Testis (tissue), 3 donors: ENCODE results near the gene TBL1X. TPM values are rescaled to one million over a fixed set of nuclear protein-coding genes. Genes with fewer than 3 reads are reported as not detected.
A peak's percentile ranks its signal among the peaks of the same experiment; 100 is the strongest.

Experiments
- DNase-seq: peaks from one replicate; pipeline ENCODE4 v3.0.0-alpha.2; 2019
- H3K27ac ChIP-seq, 2 donors: fragments of 200-600 bp; sonication (generic); one replicate each; pipeline ENCODE4 v1.5.1; 2019
- H3K27me3 ChIP-seq: fragments of 200-600 bp; sonication (generic); one replicate; pipeline ENCODE4 v1.5.1; 2019
- H3K36me3 ChIP-seq: fragments of 200-600 bp; sonication (generic); one replicate; pipeline ENCODE4 v1.5.1; 2017; ENCODE audit warnings: low read depth; ENCODE audit errors: missing control alignments
- H3K4me1 ChIP-seq: fragments of 200-600 bp; sonication (generic); one replicate; pipeline ENCODE4 v1.5.1; 2019
- H3K4me3 ChIP-seq, 2 donors: fragments of 200-600 bp; sonication (generic); one replicate each; pipeline ENCODE4 v1.5.1; 2017 to 2019
- H3K9me3 ChIP-seq: fragments of 200-600 bp; sonication (generic); one replicate; pipeline ENCODE4 v1.5.1; 2017
- CTCF ChIP-seq, 3 experiments: fragments of 450-650 bp in 2 of 3; fragments of 200-600 bp in 1 of 3; sonication (generic) in 1 of 3; IDR thresholded peaks; one replicate each; pipeline ENCODE4 v1.5.1; 2016 to 2019; ENCODE audit warnings: antibody characterized with exemption in 3 of 3, mild to moderate bottlenecking in 2 of 3, moderate library complexity in 1 of 3
- POLR2A ChIP-seq: fragments of 450-650 bp; IDR thresholded peaks from one replicate; pipeline ENCODE4 v1.6.1; 2017; ENCODE audit warnings: antibody characterized with exemption, mild to moderate bottlenecking, moderate library complexity
- WGBS, 2 donors: methylation state at CpG; one replicate each; pipeline ENCODE4 v1.1.5; 2018; 5-methylcytosine and 5-hydroxymethylcytosine counted together
- intact Hi-C: fragments of 100-400 bp; cut with DNase I; formaldehyde crosslinking; loops from one replicate; pipeline ENCODE4 v1.15.1; 2023; ENCODE audit warnings: low total_unique reads
- polyA plus RNA-seq: library from polyadenylated mRNA; stranded (reverse); fragments of 350-450 nt; fragmentation: Illumina TruSeq; extraction: RNeasy Lipid Tissue Mini Kit (QIAGEN cat#74804); gene quantifications from one replicate; pipeline ENCODE4 v1.2.3, GENCODE V29; 2014; ENCODE audit warnings: low read depth, low replicate concordance; ENCODE audit not compliant: insufficient read depth
- total RNA-seq, 2 donors: library from RNA; depleted of rRNA; stranded (reverse); fragments of >200 nt; gene quantifications; one replicate each; pipeline ENCODE4 v1.2.3, GENCODE V29; 2016

TBL1X gene
- total and polyA plus RNA-seq, 3 donors from 2014 or later: 24.0 to 69.2 (median 48.1) TPM

DNA sequence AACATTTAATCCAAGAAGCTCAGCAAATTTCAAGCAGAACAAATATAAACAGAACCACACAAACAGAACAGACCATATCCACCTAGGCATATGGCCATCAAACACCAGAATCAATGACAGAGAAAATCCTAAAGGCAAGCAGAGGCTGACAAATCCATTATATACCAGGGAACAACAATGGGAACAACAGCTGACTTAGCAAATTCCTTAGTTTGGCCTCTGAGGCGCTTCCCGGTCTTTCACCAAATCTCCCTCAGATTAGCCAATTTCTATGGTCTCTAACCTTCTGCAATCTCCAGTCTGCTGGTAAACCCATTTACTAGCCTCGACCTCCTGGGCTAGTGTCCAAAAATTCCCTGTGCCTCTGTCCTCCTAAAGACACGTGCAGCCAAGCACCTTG, 241.6 kb downstream of the TBL1X start:
- TF ChIP-seq POLR2A (no peak), CTCF (IDR thresholded peaks at IDR 0.05) (no peak)
- no peaks in the 10 kb centered on the region for H3K27me3 ChIP-seq
- WGBS, 2 donors: 80 to 82% methylated on average over 4 of the region's 4 CpGs
- H3K36me3 ChIP-seq: no peaks in the 10 kb centered on the region
- DNase-seq: no peak
- no peaks in the 10 kb centered on the region for H3K9me3 ChIP-seq
- intact Hi-C loops: no loop called here
- no peaks in the 10 kb centered on the region for H3K4me1 ChIP-seq
- H3K4me3 ChIP-seq: no peak overlapping the region
- H3K27ac ChIP-seq: no peak overlapping the region

DNA sequence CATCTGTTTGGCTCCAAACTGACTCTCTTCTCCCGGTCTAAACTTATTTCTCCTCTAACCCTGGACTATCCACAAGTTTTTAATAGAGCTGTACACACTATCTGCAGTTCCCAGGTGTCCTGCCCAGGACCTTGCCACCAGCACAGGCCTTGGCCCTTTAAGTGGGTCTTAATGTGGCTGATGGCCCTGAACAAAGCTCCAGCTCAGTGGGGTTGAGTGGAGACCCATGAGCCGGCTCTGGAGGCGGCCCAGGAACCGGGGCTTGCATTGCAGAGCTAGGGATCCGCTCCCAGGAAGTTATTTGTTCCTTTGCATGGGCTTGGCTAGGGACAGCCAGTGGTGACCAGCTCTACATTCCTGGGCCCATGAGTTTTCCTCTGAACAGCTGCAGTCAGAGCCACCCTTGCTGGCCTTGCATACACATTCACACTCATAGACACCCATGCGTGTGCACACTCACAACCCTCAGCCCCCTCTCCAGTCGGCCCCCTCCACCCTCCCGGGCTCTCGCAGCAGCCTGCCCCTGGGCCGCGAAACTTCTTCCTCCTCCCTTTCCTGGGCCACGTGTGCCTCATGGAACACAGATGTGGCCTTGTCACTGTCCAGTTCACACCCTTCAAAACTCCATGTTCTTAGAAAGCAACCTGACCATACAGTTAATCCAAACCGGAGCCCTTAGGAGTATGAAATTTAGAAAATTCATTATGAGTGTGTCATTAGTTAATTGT, 242.6 kb downstream of the TBL1X start:
- Histone ChIP-seq H3K27ac (no peak overlapping the region), H3K36me3 (no peaks in the 10 kb centered on the region), H3K9me3 (no peaks in the 10 kb centered on the region), H3K4me3 (no peak overlapping the region), H3K27me3 (no peaks in the 10 kb centered on the region), H3K4me1 (no peaks in the 10 kb centered on the region)
- WGBS, 2 donors: 62 to 79% methylated on average over 2 to 13 of the region's 13 CpGs
- no peak for TF ChIP-seq POLR2A
- TF ChIP-seq CTCF (IDR thresholded peaks at IDR 0.05): no peak
- intact Hi-C loops: no loop called here
- DNase-seq: no peak

GRCh38 chrX:9708086-9708485, 243.2 kb downstream of the TBL1X start:
- 93 to 100% methylated on average over 1 to 10 of the region's 10 CpGs for whole genome bisulfite sequencing, 2 donors
- intact Hi-C loops: no loop called here
- H3K27me3 ChIP-seq: no peaks in the 10 kb centered on the region
- no peaks in the 10 kb centered on the region for H3K36me3 ChIP-seq
- no peaks in the 10 kb centered on the region for H3K9me3 ChIP-seq
- H3K4me1 ChIP-seq: no peaks in the 10 kb centered on the region
- no peak for DNase-seq
- H3K27ac ChIP-seq: no peak overlapping the region
- TF ChIP-seq CTCF (IDR thresholded peaks at IDR 0.05) (no peak), POLR2A (no peak)
- no peak overlapping the region for H3K4me3 ChIP-seq

- 45 to 53% methylated on average over 14 to 17 of the region's 17 CpGs for WGBS, 2 donors
- intact Hi-C loops: no loop called here
- H3K4me3 ChIP-seq: no peak overlapping the region
- no peaks in the 10 kb centered on the region for H3K9me3 ChIP-seq
- DNase-seq: peak; percentile 75
- H3K27me3 ChIP-seq: no peaks in the 10 kb centered on the region
- no peak overlapping the region for H3K27ac ChIP-seq
- no peaks in the 10 kb centered on the region for H3K36me3 ChIP-seq
- no peak for TF ChIP-seq POLR2A
- peak; percentile 57 to 77 (median 70) for TF ChIP-seq CTCF (IDR thresholded peaks at IDR 0.05)
- H3K4me1 ChIP-seq: no peaks in the 10 kb centered on the region
Measured at GRCh38 chrX:9708923-9709553, 244.2 kb downstream of the TBL1X start.
